GM19099 (cell line): ENCODE data around the gene EPB41L3.

Experiments used
- POLR2A ChIP-seq: IDR thresholded peaks from 3 replicates; pipeline ENCODE4 v1.6.1; 2011; ENCODE audit warnings: low read depth; ENCODE audit not compliant: insufficient read length; ENCODE audit errors: extremely low read depth

Gene EPB41L3

GRCh38 chr18:5543773-5544389 is at the start of gene EPB41L3:
EPB41L3 (minus strand) TSS chr18:5543997; CDS start chr18:5489183, 54,814 bp downstream.
- no peak for TF ChIP-seq POLR2A

- no peak for TF ChIP-seq POLR2A
Observed at GRCh38 chr18:5588529-5588928, 44.7 kb upstream of the EPB41L3 start.

DNA sequence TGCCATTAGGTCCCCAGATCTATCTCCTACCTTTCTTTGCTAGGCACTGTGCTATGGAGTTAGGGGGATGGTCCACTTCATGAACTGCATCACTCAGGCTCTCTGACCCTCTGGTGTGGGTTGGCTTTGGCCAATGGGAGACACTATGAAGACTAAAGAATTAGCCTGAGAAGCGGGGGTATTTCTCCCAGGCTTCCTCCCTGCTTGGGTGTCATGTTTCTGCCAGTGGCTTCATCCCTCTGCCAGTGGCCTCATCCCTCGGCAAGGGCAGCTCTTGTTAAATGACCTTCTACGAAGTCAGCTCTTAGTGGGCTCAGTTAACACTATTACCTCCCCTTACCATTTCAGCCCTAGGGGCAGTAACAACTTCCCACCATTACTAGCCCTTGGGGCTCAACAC is 41.9 kb upstream of the EPB41L3 start:
- TF ChIP-seq POLR2A = no peak

GRCh38 chr18:5584746-5585417 is 41.1 kb upstream of the EPB41L3 start:
- no peak for TF ChIP-seq POLR2A

GRCh38 chr18:5582849-5583681 is 39.3 kb upstream of the EPB41L3 start:
- TF ChIP-seq POLR2A = no peak

- no peak for TF ChIP-seq POLR2A
Observed at GRCh38 chr18:5582076-5582475, 38.3 kb upstream of the EPB41L3 start.

GRCh38 chr18:5574843-5575242 is 31.0 kb upstream of the EPB41L3 start:
- TF ChIP-seq POLR2A = no peak

DNA sequence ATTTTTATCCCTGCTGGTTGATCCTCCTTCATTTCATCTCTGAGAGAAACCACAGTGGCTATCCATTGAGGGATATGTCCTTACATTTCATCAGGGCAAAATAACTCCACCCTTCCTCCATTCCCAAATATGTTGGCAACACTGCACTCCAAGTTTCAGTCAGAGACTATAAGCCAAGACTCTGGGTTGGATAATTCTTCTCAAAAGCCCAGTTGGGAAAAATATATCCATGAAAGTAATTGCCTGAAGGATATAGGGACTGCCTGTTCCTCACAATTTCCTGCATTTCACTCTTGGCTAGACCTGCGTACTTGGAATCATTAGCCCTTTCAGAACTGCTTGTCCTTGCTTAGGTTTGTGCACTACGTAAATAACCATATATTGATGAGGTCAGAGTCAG is 27.9 kb upstream of the EPB41L3 start:
- no peak for TF ChIP-seq POLR2A

- no peak for TF ChIP-seq POLR2A
Observed at GRCh38 chr18:5568416-5568815, 24.6 kb upstream of the EPB41L3 start.

- TF ChIP-seq POLR2A = no peak
Observed at GRCh38 chr18:5558851-5559250, 15.1 kb upstream of the EPB41L3 start.

GRCh38 chr18:5556310-5556974 is 12.6 kb upstream of the EPB41L3 start:
- TF ChIP-seq POLR2A = no peak

- TF ChIP-seq POLR2A = no peak
Observed at GRCh38 chr18:5554629-5555028, 10.8 kb upstream of the EPB41L3 start.

- TF ChIP-seq POLR2A = no peak
Observed at GRCh38 chr18:5546660-5547059, 2.9 kb upstream of the EPB41L3 start.

- TF ChIP-seq POLR2A = no peak
Observed at GRCh38 chr18:5543036-5543680, 639 bp downstream of the EPB41L3 start.
